ENCODE measurements around the gene ADGRA1.

The ADGRA1 gene

DNA sequence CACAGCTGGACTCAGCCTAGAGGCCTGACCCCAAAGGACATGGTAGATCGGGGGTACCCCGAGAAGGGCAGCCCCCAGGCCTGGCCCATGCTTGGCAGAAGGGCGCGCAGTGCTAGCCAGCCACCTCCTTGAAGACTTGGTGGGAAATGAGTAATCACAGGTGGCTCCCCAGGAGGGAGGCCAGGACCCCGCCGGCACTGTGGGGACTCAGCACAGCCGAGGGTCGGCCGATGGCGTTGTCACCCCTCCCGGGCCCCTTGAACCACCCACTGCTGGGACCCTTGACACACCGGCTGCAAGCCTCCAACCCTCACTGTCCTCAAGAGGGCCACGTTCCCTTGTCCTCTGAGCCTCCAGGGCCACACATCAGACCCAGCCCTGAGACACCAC lies 27.7 kb downstream of the ADGRA1 start:
- no peak overlapping the region for H3K27ac ChIP-seq

DNA sequence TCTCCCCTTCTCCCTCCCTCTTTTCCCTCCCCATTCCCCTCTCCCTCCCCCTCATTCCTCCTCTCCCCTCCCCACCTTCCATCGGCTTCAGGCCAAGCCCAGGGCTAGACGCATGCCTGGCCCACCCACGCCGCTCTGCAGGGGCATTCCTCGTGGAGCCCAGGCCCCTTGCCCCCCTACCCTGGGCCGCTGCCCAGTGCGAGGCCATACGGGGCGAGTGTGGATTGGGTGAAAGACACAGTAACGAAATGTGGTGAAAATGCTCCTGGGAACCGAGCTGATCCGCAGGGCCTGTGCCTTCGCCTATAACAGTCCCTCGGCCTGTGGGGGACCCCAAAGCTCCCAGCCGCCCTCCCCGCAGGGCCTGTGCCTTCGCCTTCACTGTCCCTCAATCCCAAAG lies 28.3 kb downstream of the ADGRA1 start:
- no peak overlapping the region for H3K4me2 ChIP-seq
- H3K79me2 ChIP-seq (ENCODE audit: insufficient read depth, low read depth), result no peaks in the 10 kb centered on the region
- H3K4me3 ChIP-seq (IDR thresholded peaks at IDR 0.05; ENCODE audit: insufficient read depth, low read depth, low read length), result no peak overlapping the region
- no peaks in the 10 kb centered on the region for H4K20me1 ChIP-seq (ENCODE audit: insufficient read depth)
- H3K27ac ChIP-seq, result no peak overlapping the region
- H3K9ac ChIP-seq, result no peak overlapping the region
- no peaks in the 10 kb centered on the region for H3K36me3 ChIP-seq (ENCODE audit: insufficient read depth)
- TF ChIP-seq, protein P1, sequence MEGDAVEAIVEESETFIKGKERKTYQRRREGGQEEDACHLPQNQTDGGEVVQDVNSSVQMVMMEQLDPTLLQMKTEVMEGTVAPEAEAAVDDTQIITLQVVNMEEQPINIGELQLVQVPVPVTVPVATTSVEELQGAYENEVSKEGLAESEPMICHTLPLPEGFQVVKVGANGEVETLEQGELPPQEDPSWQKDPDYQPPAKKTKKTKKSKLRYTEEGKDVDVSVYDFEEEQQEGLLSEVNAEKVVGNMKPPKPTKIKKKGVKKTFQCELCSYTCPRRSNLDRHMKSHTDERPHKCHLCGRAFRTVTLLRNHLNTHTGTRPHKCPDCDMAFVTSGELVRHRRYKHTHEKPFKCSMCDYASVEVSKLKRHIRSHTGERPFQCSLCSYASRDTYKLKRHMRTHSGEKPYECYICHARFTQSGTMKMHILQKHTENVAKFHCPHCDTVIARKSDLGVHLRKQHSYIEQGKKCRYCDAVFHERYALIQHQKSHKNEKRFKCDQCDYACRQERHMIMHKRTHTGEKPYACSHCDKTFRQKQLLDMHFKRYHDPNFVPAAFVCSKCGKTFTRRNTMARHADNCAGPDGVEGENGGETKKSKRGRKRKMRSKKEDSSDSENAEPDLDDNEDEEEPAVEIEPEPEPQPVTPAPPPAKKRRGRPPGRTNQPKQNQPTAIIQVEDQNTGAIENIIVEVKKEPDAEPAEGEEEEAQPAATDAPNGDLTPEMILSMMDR (conservative IDR thresholded peaks at IDR 0.05; ENCODE audit: low read depth, low read length), result no peak
- no peak overlapping the region for H2AFZ ChIP-seq (ENCODE audit: low read depth)
- no peaks in the 10 kb centered on the region for H3K4me1 ChIP-seq (ENCODE audit: low read depth, poor library complexity, severe bottlenecking)
- H3K27me3 ChIP-seq (ENCODE audit: insufficient read depth, low read depth), result no peaks in the 10 kb centered on the region

More for the DNA sequence above, 27.7 kb downstream of the ADGRA1 start:
- Histone ChIP-seq H4K20me1 (ENCODE audit: insufficient read depth) (no peaks in the 10 kb centered on the region), H2AFZ (ENCODE audit: low read depth) (no peak overlapping the region), H3K4me1 (ENCODE audit: low read depth, poor library complexity, severe bottlenecking) (no peaks in the 10 kb centered on the region), H3K79me2 (ENCODE audit: insufficient read depth, low read depth) (no peaks in the 10 kb centered on the region), H3K27me3 (ENCODE audit: insufficient read depth, low read depth) (no peaks in the 10 kb centered on the region), H3K4me3 (IDR thresholded peaks at IDR 0.05; ENCODE audit: insufficient read depth, low read depth, low read length) (no peak overlapping the region), H3K9ac (no peak overlapping the region), H3K4me2 (no peak overlapping the region), H3K36me3 (ENCODE audit: insufficient read depth) (no peaks in the 10 kb centered on the region)
- TF ChIP-seq, protein P1 (conservative IDR thresholded peaks at IDR 0.05; ENCODE audit: low read depth, low read length), result no peak

DNA sequence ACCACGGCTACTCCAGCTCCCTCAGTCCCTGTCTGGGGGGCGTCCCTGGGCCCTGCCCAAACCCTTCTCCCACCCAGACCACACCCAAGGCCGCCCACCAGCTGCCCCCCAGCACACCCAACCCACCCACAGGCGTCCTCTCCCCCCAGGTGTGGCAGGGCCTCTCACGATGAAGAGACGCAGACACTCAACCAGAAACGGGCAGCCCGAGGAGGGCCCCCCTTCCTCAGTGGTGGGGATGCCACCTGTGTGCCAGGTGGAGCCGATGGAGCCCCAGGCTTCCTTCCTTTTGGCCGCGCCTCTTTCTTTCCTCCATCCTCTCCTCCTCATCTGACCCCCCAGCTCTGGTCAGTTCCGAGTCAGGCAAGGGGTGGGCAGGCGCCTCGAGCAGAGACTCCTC lies 28.7 kb downstream of the ADGRA1 start:
- H3K4me2 ChIP-seq, result no peak overlapping the region
- no peak overlapping the region for H2AFZ ChIP-seq (ENCODE audit: low read depth)
- H3K9ac ChIP-seq, result no peak overlapping the region
- H3K4me1 ChIP-seq (ENCODE audit: low read depth, poor library complexity, severe bottlenecking), result no peaks in the 10 kb centered on the region
- TF ChIP-seq, protein P1 (conservative IDR thresholded peaks at IDR 0.05; ENCODE audit: low read depth, low read length), result no peak
- H4K20me1 ChIP-seq (ENCODE audit: insufficient read depth), result no peaks in the 10 kb centered on the region
- no peak overlapping the region for H3K4me3 ChIP-seq (IDR thresholded peaks at IDR 0.05; ENCODE audit: insufficient read depth, low read depth, low read length)
- H3K79me2 ChIP-seq (ENCODE audit: insufficient read depth, low read depth), result no peaks in the 10 kb centered on the region
- no peaks in the 10 kb centered on the region for H3K36me3 ChIP-seq (ENCODE audit: insufficient read depth)
- H3K27ac ChIP-seq, result no peak overlapping the region
- H3K27me3 ChIP-seq (ENCODE audit: insufficient read depth, low read depth), result no peaks in the 10 kb centered on the region

DNA sequence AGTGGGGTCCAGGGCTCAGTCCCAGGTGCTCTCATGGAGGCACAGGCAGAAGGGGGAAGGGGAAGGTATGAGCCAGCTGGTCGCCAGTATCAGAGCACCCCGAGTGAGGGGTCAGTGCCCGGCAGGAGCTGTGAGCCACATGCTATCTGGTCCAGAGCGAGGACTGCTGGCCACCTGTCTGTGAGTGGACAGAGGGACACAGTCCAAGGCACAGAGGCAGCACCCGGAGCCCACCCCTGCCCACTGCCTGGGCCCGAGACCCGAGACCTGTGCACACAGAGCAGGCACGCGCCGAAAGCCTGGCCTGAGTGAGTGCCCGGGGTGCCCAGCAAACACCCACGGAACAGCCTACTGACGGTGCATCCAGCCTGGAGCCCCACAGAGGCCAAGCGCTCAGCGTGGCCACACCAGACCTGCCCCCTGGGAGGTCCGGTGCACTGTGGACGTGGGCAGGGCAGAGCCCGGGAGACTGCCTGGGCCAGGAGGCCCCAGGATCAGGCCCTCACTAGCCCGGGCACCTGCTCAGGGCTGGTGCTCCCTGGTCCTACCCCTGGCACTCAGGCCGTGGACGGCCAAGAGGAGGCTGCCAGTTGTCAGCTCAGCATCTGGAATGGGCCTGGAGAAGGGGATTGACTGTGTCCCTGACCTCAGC lies 29.4 kb downstream of the ADGRA1 start:
- Histone ChIP-seq H3K36me3 (ENCODE audit: insufficient read depth) (no peaks in the 10 kb centered on the region), H3K4me3 (IDR thresholded peaks at IDR 0.05; ENCODE audit: insufficient read depth, low read depth, low read length) (no peak overlapping the region), H3K9ac (no peak overlapping the region), H3K4me2 (no peak overlapping the region), H2AFZ (ENCODE audit: low read depth) (no peak overlapping the region), H3K79me2 (ENCODE audit: insufficient read depth, low read depth) (no peaks in the 10 kb centered on the region), H3K27me3 (ENCODE audit: insufficient read depth, low read depth) (no peaks in the 10 kb centered on the region), H4K20me1 (ENCODE audit: insufficient read depth) (no peaks in the 10 kb centered on the region), H3K4me1 (ENCODE audit: low read depth, poor library complexity, severe bottlenecking) (no peaks in the 10 kb centered on the region), H3K27ac (no peak overlapping the region)
- TF ChIP-seq, protein P1 (conservative IDR thresholded peaks at IDR 0.05; ENCODE audit: low read depth, low read length), result no peak

All from KMS-11 (cell line).